GM19099 (cell line): ENCODE results near the gene RAD51AP1.

Source experiments
- POLR2A ChIP-seq: IDR thresholded peaks from 3 replicates; pipeline ENCODE4 v1.6.1; 2011; ENCODE audit warnings: low read depth; ENCODE audit not compliant: insufficient read length; ENCODE audit errors: extremely low read depth

Gene RAD51AP1

GRCh38 chr12:4539167-4539870 lies 629 bp downstream of the RAD51AP1 start:
- no peak for TF ChIP-seq POLR2A

- TF ChIP-seq POLR2A, result no peak
Measured at GRCh38 chr12:4540170-4540569, 1.5 kb downstream of the RAD51AP1 start.

- TF ChIP-seq POLR2A, result no peak
Measured at GRCh38 chr12:4540638-4541037, 1.9 kb downstream of the RAD51AP1 start.

GRCh38 chr12:4545195-4545594 lies 6.5 kb downstream of the RAD51AP1 start:
- TF ChIP-seq POLR2A, result no peak

GRCh38 chr12:4552191-4552590 lies 13.5 kb downstream of the RAD51AP1 start:
- TF ChIP-seq POLR2A, result no peak

- no peak for TF ChIP-seq POLR2A
Measured at GRCh38 chr12:4553943-4554342, 15.3 kb downstream of the RAD51AP1 start.

- TF ChIP-seq POLR2A, result no peak
Measured at GRCh38 chr12:4555804-4556203, 17.1 kb downstream of the RAD51AP1 start.

GRCh38 chr12:4556735-4557530 lies 18.2 kb downstream of the RAD51AP1 start:
- TF ChIP-seq POLR2A, result no peak

GRCh38 chr12:4557586-4557985 lies 18.9 kb downstream of the RAD51AP1 start:
- TF ChIP-seq POLR2A, result no peak

GRCh38 chr12:4558171-4558570 lies 19.5 kb downstream of the RAD51AP1 start:
- no peak for TF ChIP-seq POLR2A

GRCh38 chr12:4562034-4562657 lies 23.5 kb downstream of the RAD51AP1 start, which contains the start of gene DYRK4:
DYRK4 (plus strand) TSS chr12:4562208; CDS start chr12:4562246, 38 bp downstream.
- no peak for TF ChIP-seq POLR2A

- TF ChIP-seq POLR2A, result no peak
Measured at GRCh38 chr12:4563336-4563735, 24.6 kb downstream of the RAD51AP1 start.

- TF ChIP-seq POLR2A, result no peak
Measured at GRCh38 chr12:4564818-4565217, 26.1 kb downstream of the RAD51AP1 start.

- no peak for TF ChIP-seq POLR2A
Measured at GRCh38 chr12:4566474-4566873, 27.8 kb downstream of the RAD51AP1 start.

- peak; percentile 41 for TF ChIP-seq POLR2A
Measured at GRCh38 chr12:4567073-4567881, 28.6 kb downstream of the RAD51AP1 start.

GRCh38 chr12:4569261-4569660 lies 30.6 kb downstream of the RAD51AP1 start:
- TF ChIP-seq POLR2A, result no peak

GRCh38 chr12:4572680-4573079 lies 34.0 kb downstream of the RAD51AP1 start:
- no peak for TF ChIP-seq POLR2A
